GM13977 (cell line): Measurements from ENCODE around the gene AP1G2.

Experiments used
- DNase-seq: peaks from one replicate; pipeline ENCODE4 v3.0.0; 2012; ENCODE audit warnings: low spot score
- in situ Hi-C: fragments of 300-500 bp; cut with MboI; formaldehyde crosslinking; loops from one replicate; pipeline ENCODE4 v1.12.0; 2022; ENCODE audit warnings: low sequenced_read_pairs, low pct_unique_long_range_greater_than_20kb, mixed read lengths, inconsistent platforms; ENCODE audit not compliant: unreplicated experiment
- TF ChIP-seq, protein P1 (sequence below): IDR thresholded peaks from 2 replicates; pipeline ENCODE4 v1.5.1; 2012; ENCODE audit warnings: mild to moderate bottlenecking, control low read depth; ENCODE audit not compliant: insufficient read depth; ENCODE audit errors: extremely low read depth, missing control alignments

Gene AP1G2

DNA sequence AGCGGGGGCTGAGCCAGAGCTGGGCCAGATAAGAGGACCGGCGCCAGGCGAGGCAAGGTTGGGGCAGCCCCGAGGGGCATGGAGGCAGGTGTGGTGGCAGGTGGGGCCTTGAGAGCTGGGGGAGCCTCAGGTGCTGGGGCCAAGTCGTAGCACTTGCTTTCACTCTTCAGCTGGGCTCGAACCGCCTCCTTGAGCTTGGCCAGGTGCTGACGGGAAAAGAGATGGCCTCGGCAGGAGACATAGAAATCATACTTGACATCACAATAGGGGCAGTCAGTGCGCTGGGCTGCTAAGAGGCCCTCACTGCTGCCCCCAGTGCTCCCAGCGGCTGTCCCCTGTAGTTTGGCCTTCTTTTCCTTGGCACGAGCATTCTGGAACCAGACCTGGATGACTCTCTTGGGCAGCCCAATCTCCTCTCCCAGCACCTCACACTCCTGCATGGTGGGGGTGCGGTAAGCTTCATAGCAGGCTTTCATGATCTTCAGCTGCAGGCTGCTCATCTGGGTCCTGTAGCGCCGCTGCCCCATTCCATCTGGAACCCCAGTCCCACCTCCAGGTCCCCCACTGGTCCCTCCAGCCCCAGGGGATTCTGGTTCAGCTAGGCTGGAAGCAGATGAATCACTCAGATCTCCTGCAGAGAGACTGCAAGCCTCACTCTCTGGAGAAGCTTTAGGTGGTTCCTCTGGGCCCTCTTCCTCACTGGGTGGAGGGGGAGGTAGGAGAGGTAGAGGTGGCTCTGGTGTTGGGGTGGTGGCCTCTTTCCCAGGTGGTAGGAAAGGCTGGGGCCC is 44.2 kb downstream of the AP1G2 start:
- no peak for DNase-seq
- TF ChIP-seq, protein P1, sequence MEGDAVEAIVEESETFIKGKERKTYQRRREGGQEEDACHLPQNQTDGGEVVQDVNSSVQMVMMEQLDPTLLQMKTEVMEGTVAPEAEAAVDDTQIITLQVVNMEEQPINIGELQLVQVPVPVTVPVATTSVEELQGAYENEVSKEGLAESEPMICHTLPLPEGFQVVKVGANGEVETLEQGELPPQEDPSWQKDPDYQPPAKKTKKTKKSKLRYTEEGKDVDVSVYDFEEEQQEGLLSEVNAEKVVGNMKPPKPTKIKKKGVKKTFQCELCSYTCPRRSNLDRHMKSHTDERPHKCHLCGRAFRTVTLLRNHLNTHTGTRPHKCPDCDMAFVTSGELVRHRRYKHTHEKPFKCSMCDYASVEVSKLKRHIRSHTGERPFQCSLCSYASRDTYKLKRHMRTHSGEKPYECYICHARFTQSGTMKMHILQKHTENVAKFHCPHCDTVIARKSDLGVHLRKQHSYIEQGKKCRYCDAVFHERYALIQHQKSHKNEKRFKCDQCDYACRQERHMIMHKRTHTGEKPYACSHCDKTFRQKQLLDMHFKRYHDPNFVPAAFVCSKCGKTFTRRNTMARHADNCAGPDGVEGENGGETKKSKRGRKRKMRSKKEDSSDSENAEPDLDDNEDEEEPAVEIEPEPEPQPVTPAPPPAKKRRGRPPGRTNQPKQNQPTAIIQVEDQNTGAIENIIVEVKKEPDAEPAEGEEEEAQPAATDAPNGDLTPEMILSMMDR: no peak
- in situ Hi-C loops: no loop called here

- in situ Hi-C loops: no loop called here
- TF ChIP-seq, protein P1: no peak
- no peak for DNase-seq
Observed at GRCh38 chr14:23522643-23523198, 44.9 kb downstream of the AP1G2 start.

- no peak for DNase-seq
- in situ Hi-C loops: no loop called here
- TF ChIP-seq, protein P1: no peak
Observed at GRCh38 chr14:23521785-23522640, 45.6 kb downstream of the AP1G2 start.

GRCh38 chr14:23520899-23521533 is 46.6 kb downstream of the AP1G2 start:
- no peak for DNase-seq
- TF ChIP-seq, protein P1: no peak
- in situ Hi-C loops: no loop called here

DNA sequence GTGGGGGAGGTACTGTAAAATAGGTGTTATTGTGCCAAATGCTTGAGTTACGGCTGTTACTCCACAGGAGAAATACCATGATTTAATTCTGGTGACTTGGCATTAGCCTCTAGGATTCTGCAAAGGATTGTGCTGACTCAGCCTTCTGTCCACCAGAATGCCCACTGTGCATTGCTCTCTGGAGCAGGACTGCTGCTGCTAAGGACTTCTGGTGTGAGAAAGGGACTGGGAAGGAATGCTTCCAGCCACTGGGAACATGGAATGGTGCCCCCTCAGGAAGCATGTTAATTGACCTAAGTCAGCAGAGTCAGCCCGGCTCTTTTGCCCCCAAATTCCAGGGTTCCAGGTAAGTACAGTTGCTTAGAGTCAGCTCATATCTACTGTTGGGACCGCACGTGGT is 48.9 kb downstream of the AP1G2 start:
- no peak for DNase-seq
- in situ Hi-C loops: no loop called here
- TF ChIP-seq, protein P1: no peak

GRCh38 chr14:23517650-23518326 is 49.8 kb downstream of the AP1G2 start:
- TF ChIP-seq, protein P1: no peak
- DNase-seq: no peak

More at GRCh38 chr14:23517650-23518326, 49.8 kb downstream of the AP1G2 start:
- in situ Hi-C loops: no loop called here
